NOMO-1 (cell line): ENCODE results near the gene IGFBP2.
A peak's percentile ranks its signal among the peaks of the same experiment; 100 is the strongest.

Source experiments
- DNase-seq, 2 experiments: peaks; one replicate each; lab custom pipeline; 2025; ENCODE audit not compliant: unreplicated experiment in 2 of 2; lab: John Stamatoyannopoulos, UW

Gene IGFBP2

DNA sequence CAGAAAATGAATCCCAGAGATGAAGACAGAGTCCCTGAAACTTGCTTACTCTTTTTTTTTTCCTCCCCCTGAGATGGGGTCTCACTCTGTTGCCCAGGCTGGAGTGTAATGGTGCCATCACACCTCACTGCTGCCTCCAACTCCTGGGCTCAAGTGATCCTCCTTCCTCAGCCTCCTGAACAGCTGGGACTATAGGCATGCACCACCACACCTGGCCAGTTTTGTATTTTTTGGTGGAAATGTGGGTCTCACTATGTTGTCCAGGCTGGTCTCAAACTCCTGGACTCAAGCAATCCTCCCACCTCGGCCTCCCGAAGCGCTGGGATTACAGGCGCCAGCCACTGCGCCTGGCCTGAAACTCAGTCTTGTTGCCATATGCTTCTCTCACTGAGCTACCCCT lies 27.8 kb downstream of the IGFBP2 start:
- no peak for DNase-seq

GRCh38 chr2:216661639-216662375 lies 28.6 kb downstream of the IGFBP2 start:
- no peak for DNase-seq

- no peak for DNase-seq
Measured at GRCh38 chr2:216663106-216663505, 29.9 kb downstream of the IGFBP2 start.

GRCh38 chr2:216663846-216664245 lies 30.6 kb downstream of the IGFBP2 start:
- no peak for DNase-seq

DNA sequence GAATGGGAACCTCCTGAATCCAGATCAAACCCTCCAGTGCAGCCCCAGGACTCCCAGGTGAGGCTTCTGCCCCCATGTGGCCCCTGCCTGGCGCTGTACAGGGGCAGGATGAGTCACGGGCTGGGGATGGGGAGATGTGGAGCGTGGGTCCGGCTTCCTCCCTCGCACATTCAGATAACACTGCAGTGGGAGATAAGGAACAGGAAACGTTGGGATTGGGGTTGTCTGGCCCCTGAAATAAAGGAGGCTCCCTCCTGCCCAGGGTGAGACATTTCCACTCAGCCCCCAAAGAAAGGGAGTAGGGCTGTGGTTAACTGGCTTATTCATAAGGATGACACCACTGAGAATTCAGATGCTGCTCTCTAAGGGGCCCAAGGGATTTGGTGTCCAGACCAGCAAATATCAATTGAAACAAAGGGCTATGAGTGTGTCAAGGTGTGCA lies 31.4 kb downstream of the IGFBP2 start:
- no peak for DNase-seq

GRCh38 chr2:216665242-216665641 lies 32.0 kb downstream of the IGFBP2 start:
- DNase-seq = no peak

GRCh38 chr2:216665717-216666116 lies 32.5 kb downstream of the IGFBP2 start:
- DNase-seq = no peak

- DNase-seq = peak; percentile 26 to 50
Measured at GRCh38 chr2:216666461-216667233, 33.4 kb downstream of the IGFBP2 start.

DNA sequence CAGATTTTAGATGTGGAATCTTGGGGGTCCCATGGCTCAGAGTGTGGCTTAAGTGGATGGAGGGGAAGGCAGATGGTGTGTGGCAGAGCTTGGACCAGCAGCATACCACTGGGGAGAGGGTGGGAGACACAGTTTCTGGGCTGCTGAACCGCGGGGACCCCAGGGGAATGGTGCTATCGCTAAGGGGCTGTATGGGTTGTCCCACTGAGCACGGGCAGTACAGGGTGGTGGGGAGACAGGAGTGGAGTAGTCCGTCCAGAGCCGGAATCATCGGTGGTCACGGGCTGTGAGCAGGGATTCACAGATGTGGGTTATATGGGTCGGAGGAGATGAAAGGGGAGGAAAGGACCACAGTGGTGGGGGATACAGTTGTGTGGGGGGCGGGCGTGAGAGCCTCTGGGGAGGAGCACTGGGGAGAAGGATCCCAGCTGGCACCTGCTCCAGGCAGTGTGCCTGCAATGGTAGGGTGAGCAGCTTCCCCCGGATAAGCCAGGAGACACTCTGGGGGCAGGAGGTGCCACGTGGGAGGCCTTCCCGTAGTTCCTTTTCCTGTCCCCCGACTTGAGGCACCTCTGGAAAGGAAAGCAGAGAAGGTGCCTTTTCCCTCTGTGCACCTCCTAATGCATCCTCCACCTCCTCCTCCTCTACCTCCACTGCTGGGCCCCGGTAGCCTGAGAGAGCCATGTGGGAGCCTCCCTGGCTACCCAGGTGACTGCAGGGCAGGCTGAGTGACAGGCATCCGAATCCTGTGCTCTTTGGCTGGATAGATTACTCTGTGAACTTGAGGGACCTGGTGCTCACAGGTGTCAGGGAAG lies 37.3 kb downstream of the IGFBP2 start:
- no peak for DNase-seq

- no peak for DNase-seq
Measured at GRCh38 chr2:216671081-216671411, 37.8 kb downstream of the IGFBP2 start.

DNA sequence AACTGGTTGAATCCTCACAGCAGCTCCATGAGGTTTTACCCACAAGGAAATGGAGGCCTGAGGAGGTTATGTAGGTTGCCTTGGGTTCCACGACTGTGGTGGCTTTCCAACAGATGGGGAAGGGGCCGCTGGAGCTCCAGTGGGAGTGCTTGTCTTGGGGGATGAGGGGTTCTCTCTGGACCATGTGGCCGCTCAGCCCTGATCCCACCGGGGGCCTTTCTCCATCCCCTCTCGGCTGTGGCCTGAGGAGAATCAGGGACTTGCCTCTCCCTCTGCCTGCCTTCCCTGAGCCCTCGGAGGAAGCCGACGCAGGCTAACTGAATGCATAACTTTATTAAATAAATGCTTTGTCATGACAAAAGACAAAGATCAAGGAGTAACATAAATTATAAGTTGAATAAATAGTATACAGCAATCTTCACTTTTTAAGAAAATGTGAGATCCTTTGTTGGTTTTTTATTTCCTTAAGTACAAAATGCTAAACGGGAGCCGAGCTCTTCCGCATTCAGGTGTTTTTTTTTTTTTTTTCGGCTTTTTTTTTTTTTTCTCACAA lies 38.6 kb downstream of the IGFBP2 start:
- no peak for DNase-seq

- DNase-seq = no peak
Measured at GRCh38 chr2:216672466-216672865, 39.2 kb downstream of the IGFBP2 start.

GRCh38 chr2:216673021-216673420 lies 39.8 kb downstream of the IGFBP2 start:
- no peak for DNase-seq

DNA sequence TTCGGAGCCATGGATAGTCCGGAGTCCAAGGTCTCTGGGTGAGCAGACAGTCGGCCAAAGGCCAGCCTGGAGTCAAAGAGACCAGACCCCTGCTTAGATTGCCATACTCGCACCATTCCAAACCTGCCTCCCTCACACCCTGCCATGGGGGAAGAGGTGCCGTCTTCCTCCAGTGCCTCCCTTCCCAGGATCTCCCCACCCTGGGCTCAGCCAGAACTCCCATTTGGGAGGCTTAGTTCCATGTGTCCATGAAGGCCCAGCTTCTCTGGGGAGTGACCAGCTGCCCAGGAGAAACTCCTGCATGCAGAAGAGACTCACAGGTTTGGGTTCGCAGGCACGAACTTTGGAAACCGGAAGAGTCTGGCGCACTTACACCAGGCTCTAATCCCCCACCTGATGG lies 40.4 kb downstream of the IGFBP2 start:
- DNase-seq = no peak

DNA sequence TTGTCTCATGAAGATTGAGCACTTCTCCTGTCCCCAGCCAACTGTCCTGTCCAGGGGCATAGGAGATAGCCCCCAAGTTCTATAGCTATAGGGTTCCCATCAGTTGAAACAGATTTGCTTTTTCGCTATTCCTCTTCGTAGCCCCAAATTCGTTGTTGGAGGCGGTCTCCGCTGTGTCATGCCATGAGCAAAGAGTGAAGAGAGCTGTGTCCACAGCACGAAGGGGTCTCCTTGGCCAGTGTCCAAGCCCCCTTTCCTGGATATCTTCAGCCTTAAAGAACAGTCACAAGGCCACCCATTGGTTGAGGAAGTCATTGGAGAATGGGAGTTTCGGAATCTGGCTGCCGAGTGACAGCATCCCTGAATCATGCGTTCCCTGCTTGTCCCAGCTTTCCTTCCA lies 41.2 kb downstream of the IGFBP2 start:
- DNase-seq = no peak

DNA sequence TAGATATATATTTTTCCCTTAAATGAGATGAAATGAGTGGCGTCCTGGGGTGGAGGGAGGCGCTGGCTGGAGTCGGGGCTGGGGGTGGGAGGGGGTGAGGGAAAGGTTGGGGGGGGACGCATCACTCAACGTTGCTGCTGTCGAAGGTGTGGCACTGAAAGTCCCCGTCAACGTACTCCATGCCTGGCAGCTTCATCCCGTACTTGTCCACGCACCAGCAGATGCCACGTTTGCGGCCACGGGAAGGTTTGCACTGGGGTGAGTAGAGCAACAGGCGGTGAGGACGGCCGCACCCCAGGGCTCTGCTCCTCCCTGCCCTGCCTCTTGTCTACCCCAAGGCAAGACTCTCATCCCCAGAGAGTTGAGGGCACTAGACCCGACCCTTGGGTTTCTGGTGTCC lies 43.4 kb downstream of the IGFBP2 start:
- no peak for DNase-seq

DNA sequence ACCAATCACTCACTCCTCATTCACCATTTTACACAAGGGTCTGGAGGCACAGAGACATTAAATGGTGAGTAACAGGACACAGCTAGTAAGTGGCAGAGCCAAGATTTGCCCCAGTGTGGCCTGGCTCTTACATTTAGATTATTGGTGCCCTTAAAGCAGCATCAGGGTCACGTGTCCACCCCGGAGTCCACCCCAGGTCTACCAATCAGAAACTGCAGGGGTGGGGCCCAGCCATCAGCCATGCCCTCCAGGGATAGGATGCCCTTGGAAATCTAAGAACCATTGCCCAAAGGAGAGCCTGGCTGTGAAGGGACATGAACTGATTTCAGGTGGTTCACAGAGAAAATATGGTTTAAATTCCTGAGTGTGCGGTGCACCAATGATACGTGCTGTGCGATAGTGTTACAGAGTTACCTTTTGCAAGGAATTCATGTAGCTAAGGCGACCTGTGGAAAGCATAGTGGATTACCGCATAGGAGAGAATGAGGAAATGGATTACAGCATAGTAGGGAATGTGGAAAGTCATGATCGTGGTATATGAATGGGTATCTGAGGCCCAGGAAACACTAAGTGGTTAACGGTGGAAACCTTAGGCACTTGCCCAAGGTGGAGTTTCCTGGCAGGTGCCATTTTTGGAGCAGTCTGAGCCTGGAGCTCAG lies 44.3 kb downstream of the IGFBP2 start:
- DNase-seq = no peak

DNA sequence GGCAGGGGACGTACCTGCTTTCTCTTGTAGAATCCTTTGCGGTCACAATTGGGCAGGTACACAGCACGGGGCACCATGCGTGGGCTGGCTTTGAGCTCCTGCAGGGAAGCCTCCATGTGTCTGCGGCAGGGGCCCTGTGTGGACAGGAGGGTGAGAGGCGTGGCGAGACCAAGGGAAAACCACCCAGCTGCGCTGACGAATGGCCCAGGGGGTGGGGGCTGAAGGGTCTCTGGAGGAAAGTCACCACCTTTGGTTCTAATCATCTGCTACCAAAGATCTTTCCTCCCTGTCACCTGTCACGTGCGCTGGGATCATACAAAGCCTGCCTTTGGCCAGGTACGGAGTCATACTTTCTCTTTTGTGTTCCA lies 44.9 kb downstream of the IGFBP2 start:
- no peak for DNase-seq

DNA sequence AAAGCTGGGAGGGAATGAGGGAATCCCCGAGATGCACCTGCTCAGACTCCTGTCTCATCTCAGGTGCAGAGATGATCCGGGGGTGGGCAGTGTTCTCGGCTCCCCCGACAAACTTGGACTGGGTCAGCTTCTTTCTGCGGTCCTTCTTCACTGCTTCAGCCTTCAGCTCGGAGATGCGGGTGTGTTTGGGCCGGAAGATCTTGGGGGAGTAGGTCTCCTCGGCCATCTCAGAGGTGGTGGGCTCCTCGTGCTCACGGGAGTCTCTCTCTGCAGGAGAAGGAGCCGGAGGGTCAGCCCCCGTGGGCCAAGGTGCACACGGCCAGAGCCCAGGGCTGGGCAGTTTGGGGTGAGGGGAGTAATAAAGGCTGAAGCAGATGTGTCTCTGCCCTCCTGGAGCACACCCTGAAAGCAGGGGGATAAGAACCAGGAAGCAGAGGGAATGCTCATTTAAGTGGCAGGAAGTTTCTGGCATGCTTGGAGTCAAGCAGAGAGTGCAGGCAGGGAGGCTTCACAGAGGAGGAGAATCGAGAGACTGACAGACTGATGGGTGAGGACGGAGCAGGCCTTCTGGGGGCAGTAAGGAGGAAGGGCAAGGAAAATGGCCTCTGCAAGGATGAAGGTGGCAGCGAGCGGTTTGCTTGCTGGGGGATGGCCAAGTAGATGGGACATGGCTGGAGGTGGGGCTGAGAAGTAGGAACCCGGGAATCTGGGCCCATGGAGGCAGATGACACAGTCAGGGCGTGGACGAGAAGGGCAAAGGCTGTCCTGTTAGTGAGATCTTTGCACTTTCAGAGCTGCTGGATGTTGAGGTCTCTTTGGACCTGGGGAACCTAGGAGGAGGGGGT lies 45.8 kb downstream of the IGFBP2 start:
- DNase-seq = no peak

DNA sequence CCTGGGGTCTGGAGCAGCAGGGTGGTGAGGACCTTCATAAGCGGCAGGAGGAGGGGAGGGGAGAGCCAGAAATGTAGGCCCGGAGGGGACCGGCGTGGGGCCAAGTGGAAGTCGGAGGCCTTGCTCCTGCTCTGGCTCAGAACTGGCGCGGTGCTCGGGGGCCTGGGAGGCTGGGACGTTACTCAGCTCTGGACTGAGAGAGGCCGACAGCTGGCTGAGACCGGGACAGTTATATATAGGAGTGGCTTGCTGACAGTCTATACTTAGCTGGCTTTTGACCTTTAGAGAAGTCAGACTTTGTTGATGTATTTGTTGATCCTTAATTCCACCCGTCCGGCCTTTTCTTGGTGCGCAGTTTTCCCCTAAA lies 46.4 kb downstream of the IGFBP2 start:
- DNase-seq = no peak
